COLO668 (cell line): ENCODE data around the gene PPP2R2C.

Experiments used
- DNase-seq: peaks from one replicate; lab custom pipeline; 2025; ENCODE audit not compliant: unreplicated experiment; lab: John Stamatoyannopoulos, UW

PPP2R2C gene

DNA sequence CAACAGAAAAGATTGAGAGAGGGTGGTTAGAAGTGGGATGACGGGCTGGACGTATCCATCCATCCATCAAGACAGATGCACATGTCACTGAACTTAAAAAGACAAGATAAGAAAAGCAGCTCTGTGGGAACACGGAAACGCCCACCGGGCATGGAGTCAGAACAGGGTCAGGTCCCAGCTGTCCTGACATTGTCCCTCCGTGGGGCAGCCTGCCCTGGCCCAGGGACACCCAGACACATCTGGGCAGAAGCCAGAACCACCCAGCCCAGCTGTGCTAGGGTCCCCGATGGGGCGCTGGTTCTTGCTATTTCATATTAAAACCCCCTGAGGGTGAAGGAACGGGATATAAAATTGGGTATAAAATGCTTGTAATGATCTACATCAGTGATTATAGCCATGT, 88.5 kb downstream of the PPP2R2C start:
- no peak for DNase-seq

GRCh38 chr4:6383009-6383404, 89.4 kb downstream of the PPP2R2C start:
- DNase-seq, result no peak

- no peak for DNase-seq
Observed at GRCh38 chr4:6381571-6382123, 90.8 kb downstream of the PPP2R2C start.

DNA sequence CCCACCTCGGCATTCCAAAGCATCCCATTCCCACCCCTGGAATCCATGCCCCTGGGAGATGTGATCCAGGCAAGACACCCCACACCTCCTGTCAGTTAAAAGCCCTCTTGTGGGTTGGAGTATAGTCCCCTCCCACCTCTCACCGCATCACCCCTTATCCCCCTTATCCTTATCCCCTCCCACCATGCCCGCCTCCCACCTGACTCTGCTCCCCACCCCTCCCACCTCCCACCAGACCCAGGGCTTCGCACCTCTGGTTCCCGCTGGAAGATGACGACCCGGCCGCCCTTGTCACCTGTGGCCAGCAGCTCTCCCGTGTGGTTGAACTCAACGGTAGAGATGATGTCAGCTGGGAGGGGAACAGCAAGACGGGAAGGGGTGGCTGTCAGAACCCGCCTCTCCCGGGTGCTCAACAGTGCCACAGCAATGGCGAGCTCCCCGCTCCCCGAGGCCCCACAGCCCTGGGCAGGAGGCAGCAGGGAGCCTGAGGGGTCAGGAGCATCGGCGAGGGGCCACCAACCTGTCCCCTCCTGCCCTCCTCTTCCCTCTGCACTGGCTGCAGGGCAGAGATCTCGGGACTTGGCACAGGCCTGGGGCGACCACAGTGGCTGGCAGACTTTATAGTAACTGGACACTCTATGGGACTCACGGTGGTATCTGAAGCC, 91.5 kb downstream of the PPP2R2C start:
- DNase-seq, result no peak

- no peak for DNase-seq
Observed at GRCh38 chr4:6379767-6380745, 92.4 kb downstream of the PPP2R2C start.

DNA sequence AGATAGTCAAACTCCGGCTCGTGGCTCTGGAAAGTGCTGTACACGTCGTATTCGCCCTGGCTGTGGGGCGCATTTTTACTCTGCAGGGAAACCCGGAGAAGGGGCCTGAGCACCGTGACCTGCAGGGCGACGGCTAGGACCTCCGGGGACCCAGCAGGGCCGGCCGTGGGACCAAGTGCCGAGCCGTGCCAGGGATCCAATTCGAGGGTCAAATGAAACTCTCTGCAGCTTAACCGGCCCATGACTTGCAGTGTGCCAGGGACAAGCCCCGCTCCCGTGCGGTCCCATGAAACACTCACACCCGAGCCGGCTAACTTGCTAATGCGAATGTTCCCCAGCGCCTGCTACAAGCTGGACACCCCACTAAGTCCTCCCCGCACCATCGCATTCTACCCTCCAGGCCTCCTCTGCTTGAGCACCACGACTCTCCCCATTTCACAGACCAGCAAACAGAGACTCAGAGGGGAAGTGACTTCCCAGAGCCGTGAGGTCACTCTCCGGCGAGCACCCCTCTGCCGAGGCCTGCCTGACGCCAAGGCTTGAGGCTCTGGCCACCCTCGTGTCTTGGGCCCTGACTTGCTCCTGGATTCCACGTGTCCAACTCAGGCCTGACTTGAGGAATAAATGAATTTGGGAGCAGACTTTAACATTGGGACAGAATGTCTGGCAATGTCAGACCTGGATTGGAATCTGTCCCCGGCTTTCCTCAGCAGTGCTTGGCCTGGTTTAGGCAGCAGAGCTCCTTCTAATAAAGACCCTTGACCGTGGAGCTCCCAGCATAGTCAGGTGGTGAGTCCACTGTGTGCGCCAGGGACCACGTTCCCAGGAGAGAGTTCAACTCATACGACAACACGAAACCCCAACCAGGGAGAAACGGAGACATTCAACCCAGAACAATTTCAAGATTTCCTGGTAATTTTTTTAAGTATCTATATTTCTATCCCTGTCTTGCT, 93.6 kb downstream of the PPP2R2C start:
- no peak for DNase-seq

- DNase-seq, result no peak
Observed at GRCh38 chr4:6377626-6378492, 94.6 kb downstream of the PPP2R2C start.

DNA sequence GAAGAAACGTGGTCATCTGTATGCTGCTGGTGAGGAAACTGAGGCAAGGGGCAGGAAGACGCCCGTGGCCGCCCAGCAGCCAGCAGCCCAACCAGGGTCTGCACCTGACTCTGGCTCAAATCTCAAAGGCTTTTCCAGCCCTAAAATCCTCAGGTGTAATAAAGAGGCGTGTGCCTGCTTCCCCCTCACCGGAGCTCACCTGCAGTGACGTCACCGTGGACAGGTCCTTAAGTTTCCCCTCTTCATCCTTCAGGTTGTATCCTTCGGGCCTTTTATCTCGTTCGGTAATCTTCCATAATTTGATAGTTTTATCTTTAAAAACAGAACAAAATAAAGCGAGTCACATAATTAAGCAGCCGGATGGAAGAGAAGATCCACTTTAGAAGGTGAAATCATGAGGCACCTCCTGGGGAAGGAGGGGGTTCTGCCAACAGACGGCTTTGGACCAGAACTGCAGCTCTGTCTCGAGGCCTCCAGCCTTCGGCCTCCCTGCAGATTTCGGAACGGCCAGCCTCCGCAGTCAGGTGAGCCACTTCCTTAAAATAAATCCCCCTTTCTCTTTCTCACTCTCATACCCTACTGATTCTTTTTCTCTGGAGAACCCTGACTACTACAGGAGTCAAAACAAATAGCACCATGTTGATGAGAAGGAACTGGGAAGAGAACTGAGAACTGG, 96.7 kb downstream of the PPP2R2C start:
- DNase-seq, result no peak

GRCh38 chr4:6374575-6374974, 97.8 kb downstream of the PPP2R2C start:
- no peak for DNase-seq

DNA sequence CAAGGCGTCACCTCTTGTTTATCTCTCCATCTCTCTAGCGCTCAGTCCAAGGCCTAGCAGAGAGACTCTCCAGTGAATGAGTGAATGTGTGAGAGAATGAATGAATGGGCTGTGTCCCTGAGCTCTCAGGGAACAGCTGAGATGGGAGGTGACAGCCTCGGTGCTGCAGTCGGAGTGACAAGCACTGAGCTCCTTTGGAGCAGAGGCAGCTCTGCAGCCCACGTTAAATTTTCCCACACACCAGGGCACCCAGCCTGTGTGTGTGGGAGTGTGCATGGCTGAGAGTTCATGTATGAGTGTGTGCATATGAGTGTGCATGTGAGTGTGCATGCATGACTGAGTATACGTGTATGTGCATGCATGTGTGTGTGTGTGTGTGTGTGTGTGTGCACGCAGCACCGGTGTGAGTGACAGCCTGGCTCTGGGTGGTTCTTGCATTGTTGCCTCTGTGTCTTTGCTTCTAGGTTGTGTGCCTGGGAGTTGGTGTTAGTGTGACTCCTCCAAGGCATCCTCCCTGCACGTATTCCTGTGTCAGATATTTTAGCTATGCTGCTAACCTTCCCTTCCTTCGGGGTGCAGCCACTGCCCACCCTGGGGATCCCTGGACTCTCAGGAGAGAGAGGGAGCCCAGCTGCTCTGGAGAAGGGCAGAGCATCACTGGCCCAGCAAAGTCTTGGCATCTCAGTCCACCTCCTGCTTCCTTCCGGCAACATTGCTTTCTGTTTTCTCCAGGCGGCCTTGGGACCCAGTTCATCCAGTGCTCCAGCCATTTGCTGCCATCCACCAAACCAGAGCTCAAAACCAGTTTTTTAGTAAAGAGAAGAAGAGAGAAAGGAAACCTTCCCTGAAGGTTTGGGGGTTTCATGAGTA, 98.6 kb downstream of the PPP2R2C start:
- no peak for DNase-seq

DNA sequence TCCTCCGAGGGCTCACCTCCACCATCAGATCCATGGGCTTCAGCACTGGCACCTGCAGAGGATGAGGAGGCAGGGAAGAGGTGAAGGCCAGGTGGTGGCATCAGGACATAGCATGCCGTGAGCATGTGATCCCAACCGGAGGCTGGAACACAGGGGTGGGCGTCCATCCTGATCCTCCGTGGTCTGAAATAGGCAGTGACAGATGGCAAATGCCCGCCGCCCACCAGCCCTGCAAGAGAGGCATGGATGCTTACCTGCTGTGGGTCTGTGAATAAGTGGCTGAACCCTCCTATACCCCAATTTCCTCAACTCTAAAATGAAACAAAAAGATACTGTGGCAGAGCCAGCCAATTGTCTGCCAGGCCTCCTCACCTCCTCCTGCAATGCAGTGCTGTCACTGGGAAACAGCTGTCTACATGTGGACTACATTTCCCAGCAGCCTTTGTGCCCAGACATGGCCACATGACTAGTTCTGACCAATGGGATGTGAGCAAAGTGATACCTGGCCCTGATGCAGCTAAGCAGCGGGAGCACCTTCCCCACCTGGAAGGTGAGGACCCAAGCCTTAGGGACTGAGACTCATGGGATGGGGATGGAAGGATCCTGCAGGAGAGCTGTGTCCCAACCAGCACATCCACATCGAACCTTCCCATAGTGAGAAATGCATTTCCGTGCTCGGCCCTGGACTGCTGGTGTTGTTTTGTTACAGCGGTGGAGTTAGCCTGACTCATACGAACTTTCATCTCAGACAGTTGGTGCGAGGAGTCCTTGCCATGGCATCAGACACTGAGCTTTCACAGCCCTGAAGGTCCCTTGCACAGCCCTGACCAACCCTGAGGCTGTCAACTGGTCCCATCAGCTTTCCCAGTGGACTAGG, 99.5 kb downstream of the PPP2R2C start:
- peak; percentile 43 for DNase-seq

- DNase-seq, result no peak
Observed at GRCh38 chr4:6371812-6372211, 100.6 kb downstream of the PPP2R2C start.

DNA sequence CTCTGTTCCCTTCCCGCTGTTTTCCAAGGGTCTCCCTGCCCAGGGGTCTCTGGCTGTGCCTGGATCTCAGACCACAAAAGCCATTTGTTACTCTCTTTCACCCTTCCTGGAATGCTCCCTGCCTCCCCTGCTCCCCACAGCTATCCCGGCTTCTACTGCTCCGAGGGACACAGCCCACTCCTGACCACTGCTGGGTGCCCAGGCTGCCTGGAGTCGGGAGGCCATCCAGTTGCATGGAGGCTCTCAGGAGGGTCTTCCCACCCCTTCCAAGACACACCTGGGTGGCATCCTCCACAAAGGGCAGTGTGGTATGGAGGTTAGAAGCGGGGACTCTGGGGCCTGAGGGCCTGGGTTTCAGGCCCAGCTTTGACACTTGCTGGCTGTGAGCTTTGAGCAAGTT, 101.1 kb downstream of the PPP2R2C start:
- DNase-seq, result no peak

DNA sequence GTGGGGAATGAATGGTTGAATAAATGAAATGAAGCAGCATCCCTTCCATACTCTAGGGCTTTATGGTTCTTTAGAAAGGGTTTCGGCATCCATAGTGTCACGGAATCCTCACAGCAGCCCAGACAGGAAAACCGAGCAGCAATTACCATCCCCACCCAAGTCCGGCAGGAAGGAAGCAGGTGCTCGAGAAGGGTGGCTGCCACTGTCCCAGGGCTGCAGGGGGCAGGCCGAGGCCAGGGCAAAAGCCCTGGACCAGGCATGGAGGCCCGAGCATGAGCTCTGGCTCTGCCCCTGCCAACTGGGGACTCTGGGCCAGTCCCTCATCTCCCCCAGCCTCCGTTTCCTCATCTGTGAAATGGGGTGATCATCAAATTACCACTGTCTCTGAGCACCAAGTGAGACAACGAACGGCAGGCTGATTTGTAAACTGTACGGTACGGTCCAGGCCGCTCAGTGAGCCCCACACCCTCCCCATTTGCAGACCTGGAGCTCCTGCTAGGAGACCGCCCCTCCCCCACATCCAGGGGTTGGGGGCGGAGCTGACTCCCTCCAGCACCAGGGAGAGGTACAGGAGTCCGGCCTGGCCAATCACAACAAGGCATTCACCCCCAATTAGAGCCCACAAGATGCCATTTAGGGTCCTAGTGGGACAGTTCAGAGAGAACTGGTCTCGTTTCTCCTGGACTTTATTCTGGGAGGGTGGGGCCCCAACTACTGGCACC, 102.3 kb downstream of the PPP2R2C start:
- no peak for DNase-seq

DNA sequence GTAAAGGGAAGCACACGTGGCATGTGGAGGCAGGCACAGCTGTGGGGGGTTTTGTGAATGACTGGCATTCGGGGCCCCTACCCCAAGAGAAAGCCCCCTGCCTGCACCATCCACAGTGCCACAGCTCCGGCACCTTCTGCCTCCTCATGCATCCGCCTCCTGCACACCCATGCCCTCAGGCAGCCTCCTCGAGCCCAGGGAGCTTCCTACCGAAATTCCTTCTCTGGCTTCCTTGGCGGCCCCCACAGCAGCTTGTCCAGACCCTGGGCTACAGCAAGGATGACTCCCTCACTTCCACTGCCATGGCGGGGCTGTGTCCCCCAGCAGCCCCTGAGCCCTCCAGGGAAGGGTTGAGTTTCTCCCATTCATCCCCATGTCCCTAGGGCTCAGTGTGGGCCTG, 102.9 kb downstream of the PPP2R2C start:
- no peak for DNase-seq

- DNase-seq, result no peak
Observed at GRCh38 chr4:6369035-6369434, 103.4 kb downstream of the PPP2R2C start.

- DNase-seq, result no peak
Observed at GRCh38 chr4:6368601-6369000, 103.8 kb downstream of the PPP2R2C start.
